DND-41 (cell line): ENCODE results near the gene TCF4.

Experiments
- ATAC-seq: fragments of 200-7000 bp; cut with Tn5 transposase; 3 replicates; pipeline ENCODE4 v1.9.1; 2021; ENCODE audit warnings: low read depth; ENCODE audit not compliant: insufficient read depth
- DNase-seq: peaks from one replicate; pipeline ENCODE4 v3.0.0-alpha.2; 2020
- H2AFZ ChIP-seq: 2 replicates; pipeline ENCODE4 v1.6.0; 2012; ENCODE audit warnings: low read depth, low read length
- H3K27ac ChIP-seq: 2 replicates; pipeline ENCODE4 v1.5.1; 2012; ENCODE audit warnings: low read length, inconsistent platforms
- H3K27me3 ChIP-seq: fragments of 200-600 bp; sonication (generic); 2 replicates; pipeline ENCODE4 v1.6.0; 2012; ENCODE audit warnings: low read length, mild to moderate bottlenecking, inconsistent platforms; ENCODE audit not compliant: insufficient read depth, poor library complexity
- H3K36me3 ChIP-seq: 2 replicates; pipeline ENCODE4 v1.5.1; 2012; ENCODE audit warnings: low read length, inconsistent platforms; ENCODE audit not compliant: insufficient read depth
- H3K4me1 ChIP-seq: 2 replicates; pipeline ENCODE4 v1.5.1; 2012; ENCODE audit warnings: mild to moderate bottlenecking, low read length; ENCODE audit not compliant: insufficient read depth
- H3K4me2 ChIP-seq: 2 replicates; pipeline ENCODE4 v1.6.0; 2012; ENCODE audit warnings: mild to moderate bottlenecking, moderate library complexity, low read length, inconsistent platforms; ENCODE audit not compliant: insufficient read depth
- H3K4me3 ChIP-seq, 2 experiments: fragments of 200-600 bp in 1 of 2; shearing (Covaris generic) in 1 of 2; 2 replicates each; pipeline ENCODE4 v1.5.1; 2012 to 2016; ENCODE audit warnings: inconsistent platforms in 2 of 2, low read length in 2 of 2, mild to moderate bottlenecking in 2 of 2, low read depth in 1 of 2, moderate library complexity in 1 of 2
- H3K79me2 ChIP-seq: 2 replicates; pipeline ENCODE4 v1.6.0; 2012; ENCODE audit warnings: low read length, inconsistent platforms; ENCODE audit not compliant: insufficient read depth
- H3K9ac ChIP-seq: 2 replicates; pipeline ENCODE4 v1.6.0; 2012; ENCODE audit warnings: low read depth, mild to moderate bottlenecking, inconsistent platforms, low read length, moderate library complexity
- H3K9me3 ChIP-seq: 2 replicates; pipeline ENCODE4 v1.5.1; 2012; ENCODE audit warnings: low read length, moderate library complexity, mild to moderate bottlenecking, inconsistent platforms; ENCODE audit not compliant: insufficient read depth, severe bottlenecking
- H4K20me1 ChIP-seq: 2 replicates; pipeline ENCODE4 v1.6.0; 2012; ENCODE audit warnings: low read length; ENCODE audit not compliant: insufficient read depth
- EZH2 ChIP-seq: IDR thresholded peaks from 3 replicates; pipeline ENCODE4 v1.6.1; 2012; ENCODE audit warnings: borderline replicate concordance, low read depth, mild to moderate bottlenecking, moderate library complexity, low read length, inconsistent platforms; ENCODE audit not compliant: severe bottlenecking
- TF ChIP-seq, protein P1 (sequence below): IDR thresholded peaks from 2 replicates; pipeline ENCODE4 v1.5.1; 2012; ENCODE audit warnings: borderline replicate concordance, low read length, moderate library complexity, mild to moderate bottlenecking; ENCODE audit not compliant: poor library complexity, severe bottlenecking; ENCODE audit errors: extremely low read depth

The TCF4 gene

DNA sequence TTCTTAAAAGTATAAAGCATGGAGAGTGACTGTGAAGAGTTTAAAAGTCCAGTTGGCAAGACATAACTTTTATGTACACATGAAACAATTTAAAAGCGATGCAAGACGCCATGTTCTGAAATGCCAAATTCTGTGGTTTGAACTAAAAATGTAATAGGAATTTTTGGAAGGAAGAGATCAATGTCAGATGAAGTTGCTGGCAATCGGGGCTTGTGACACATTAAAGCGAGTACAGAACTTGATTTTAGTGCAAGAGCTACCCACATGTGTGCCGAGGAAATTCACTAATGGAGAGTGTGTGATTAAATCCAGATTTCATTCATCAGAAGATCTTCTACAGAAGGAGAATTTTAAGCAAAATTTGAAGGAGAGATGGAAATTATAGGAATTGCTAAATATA, 408.6 kb downstream of the TCF4 start:
- no peaks in the 10 kb centered on the region for H3K79me2 ChIP-seq
- ATAC-seq (no peak), DNase-seq (no peak)
- H3K36me3 ChIP-seq = no peaks in the 10 kb centered on the region
- H3K9me3 ChIP-seq = no peaks in the 10 kb centered on the region
- H3K4me3 ChIP-seq = no peak overlapping the region
- no peak overlapping the region for H3K4me2 ChIP-seq
- H3K9ac ChIP-seq = no peak overlapping the region
- TF ChIP-seq EZH2 = no peak
- TF ChIP-seq, protein P1, sequence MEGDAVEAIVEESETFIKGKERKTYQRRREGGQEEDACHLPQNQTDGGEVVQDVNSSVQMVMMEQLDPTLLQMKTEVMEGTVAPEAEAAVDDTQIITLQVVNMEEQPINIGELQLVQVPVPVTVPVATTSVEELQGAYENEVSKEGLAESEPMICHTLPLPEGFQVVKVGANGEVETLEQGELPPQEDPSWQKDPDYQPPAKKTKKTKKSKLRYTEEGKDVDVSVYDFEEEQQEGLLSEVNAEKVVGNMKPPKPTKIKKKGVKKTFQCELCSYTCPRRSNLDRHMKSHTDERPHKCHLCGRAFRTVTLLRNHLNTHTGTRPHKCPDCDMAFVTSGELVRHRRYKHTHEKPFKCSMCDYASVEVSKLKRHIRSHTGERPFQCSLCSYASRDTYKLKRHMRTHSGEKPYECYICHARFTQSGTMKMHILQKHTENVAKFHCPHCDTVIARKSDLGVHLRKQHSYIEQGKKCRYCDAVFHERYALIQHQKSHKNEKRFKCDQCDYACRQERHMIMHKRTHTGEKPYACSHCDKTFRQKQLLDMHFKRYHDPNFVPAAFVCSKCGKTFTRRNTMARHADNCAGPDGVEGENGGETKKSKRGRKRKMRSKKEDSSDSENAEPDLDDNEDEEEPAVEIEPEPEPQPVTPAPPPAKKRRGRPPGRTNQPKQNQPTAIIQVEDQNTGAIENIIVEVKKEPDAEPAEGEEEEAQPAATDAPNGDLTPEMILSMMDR = no peak
- H3K4me1 ChIP-seq = no peaks in the 10 kb centered on the region
- no peaks in the 10 kb centered on the region for H3K27me3 ChIP-seq
- no peak overlapping the region for H3K27ac ChIP-seq
- no peak overlapping the region for H2AFZ ChIP-seq
- no peaks in the 10 kb centered on the region for H4K20me1 ChIP-seq

DNA sequence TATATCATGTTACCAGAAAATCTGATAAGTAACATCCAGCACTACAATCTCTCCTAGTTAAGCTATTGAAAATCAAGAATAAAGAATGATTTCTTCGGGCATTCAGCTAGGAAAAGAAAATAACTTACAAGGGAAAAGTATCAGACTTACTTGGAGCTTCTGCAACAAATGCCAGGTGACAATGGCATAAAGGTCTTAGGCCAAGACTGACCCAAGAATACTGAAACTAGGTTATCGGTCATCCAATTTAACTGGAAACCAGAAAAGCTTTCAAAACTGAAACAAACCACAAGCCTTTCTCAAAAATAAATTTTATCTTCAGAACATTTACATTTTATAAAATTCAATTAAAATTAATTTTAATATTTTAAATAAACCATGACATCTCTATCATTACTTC, 414.7 kb downstream of the TCF4 start:
- H3K4me2 ChIP-seq = no peak overlapping the region
- H3K36me3 ChIP-seq = no peaks in the 10 kb centered on the region
- H3K27me3 ChIP-seq = no peaks in the 10 kb centered on the region
- peaks cover 4% of the 10 kb centered on the region for H3K9me3 ChIP-seq
- H3K9ac ChIP-seq = no peak overlapping the region
- no peak overlapping the region for H3K27ac ChIP-seq
- H2AFZ ChIP-seq = no peak overlapping the region
- no peak for TF ChIP-seq EZH2
- TF ChIP-seq, protein P1 = no peak
- H3K4me3 ChIP-seq = no peak overlapping the region
- no peak for ATAC-seq
- no peaks in the 10 kb centered on the region for H3K4me1 ChIP-seq
- H3K79me2 ChIP-seq = no peaks in the 10 kb centered on the region
- DNase-seq = no peak
- no peaks in the 10 kb centered on the region for H4K20me1 ChIP-seq
